K562 (cell line): Measurements from ENCODE around the gene KRT72. TPM values are rescaled to one million over a fixed set of nuclear protein-coding genes. Genes with fewer than 3 reads are reported as not detected.

Experiments used
- DPF2 ChIP-seq: fragments of 450-650 bp; IDR thresholded peaks from 2 replicates; pipeline ENCODE4 v1.6.1; 2016
- E2F5 ChIP-seq: sonication (generic); formaldehyde crosslinking; IDR thresholded peaks from 2 replicates; pipeline ENCODE4 v1.8.0; 2022; ENCODE audit warnings: mild to moderate bottlenecking, missing genetic modification reagents
- GTF2A2 ChIP-seq: IDR thresholded peaks from 2 replicates; pipeline ENCODE4 v1.6.1; 2016; ENCODE audit warnings: mild to moderate bottlenecking, missing genetic modification characterization, missing compliant biosample characterization
- GTF2B ChIP-seq: IDR thresholded peaks from 2 replicates; pipeline ENCODE4 v1.6.1; 2011; ENCODE audit not compliant: insufficient read length; ENCODE audit errors: extremely low read depth
- MEF2A ChIP-seq: IDR thresholded peaks from 2 replicates; pipeline ENCODE4 v1.6.1; 2011; ENCODE audit warnings: low read depth, mild to moderate bottlenecking, low read length, moderate library complexity; ENCODE audit not compliant: control insufficient read depth
- MEIS2 ChIP-seq: fragments of 450-650 bp; IDR thresholded peaks from 2 replicates; pipeline ENCODE4 v1.6.1; 2014; ENCODE audit warnings: mild to moderate bottlenecking; ENCODE audit not compliant: partially characterized antibody
- NBN ChIP-seq: fragments of 450-650 bp; IDR thresholded peaks from 2 replicates; pipeline ENCODE4 v1.6.1; 2016; ENCODE audit warnings: low read depth, mild to moderate bottlenecking
- POU5F1 ChIP-seq: fragments of 150-350 bp; IDR thresholded peaks from 2 replicates; pipeline ENCODE4 v1.6.1; 2014; ENCODE audit warnings: borderline replicate concordance, low read length, low read depth, mild to moderate bottlenecking; ENCODE audit not compliant: partially characterized antibody
- PREB ChIP-seq: sonication (generic); formaldehyde crosslinking; IDR thresholded peaks from 2 replicates; pipeline ENCODE4 v1.8.1; 2023; ENCODE audit warnings: mild to moderate bottlenecking, missing genetic modification reagents
- TCF7L2 ChIP-seq: fragments of 150-350 bp; IDR thresholded peaks from 2 replicates; pipeline ENCODE4 v1.6.1; 2016; ENCODE audit warnings: low read depth, mild to moderate bottlenecking, low read length, moderate library complexity
- ZBTB11 ChIP-seq, 3 experiments: fragments of 200-800 bp in 1 of 3; fragments of 250-450 bp in 1 of 3; fragments of 450-650 bp in 1 of 3; sonication (Bioruptor Pico) in 1 of 3; sonication (Bioruptor generic) in 1 of 3; formaldehyde crosslinking in 1 of 3; IDR thresholded peaks; 2 replicates each; pipeline versions ENCODE4 v1.6.1 to v1.8.0; 2016 to 2022; ENCODE audit warnings: mild to moderate bottlenecking in 2 of 3, missing genetic modification characterization in 2 of 3, missing compliant biosample characterization in 1 of 3, moderate library complexity in 1 of 3
- ZBTB9 ChIP-seq: fragments of 450-650 bp; formaldehyde crosslinking; IDR thresholded peaks from 2 replicates; pipeline ENCODE4 v1.4.0; 2020; ENCODE audit warnings: mild to moderate bottlenecking, moderate library complexity
- ZNF24 ChIP-seq: fragments of 450-650 bp; IDR thresholded peaks from 2 replicates; pipeline ENCODE4 v1.6.1; 2016
- ZNF384 ChIP-seq: IDR thresholded peaks from 2 replicates; pipeline ENCODE4 v1.6.1; 2012; ENCODE audit warnings: low read depth, low read length, improper control_type of control experiment
- ZNF639 ChIP-seq, 2 experiments: fragments of 200-800 bp in 1 of 2; sonication (Bioruptor generic) in 1 of 2; sonication (generic) in 1 of 2; formaldehyde crosslinking in 1 of 2; IDR thresholded peaks in 1 of 2; conservative IDR thresholded peaks in 1 of 2; 2 replicates each; pipeline versions ENCODE4 v1.5.0 to v1.6.1; 2016 to 2020; ENCODE audit warnings: missing compliant biosample characterization in 1 of 2, missing genetic modification characterization in 1 of 2, missing genetic modification reagents in 1 of 2
- polyA plus RNA-seq, 8 experiments: library from polyadenylated mRNA; depleted of rRNA in 4 of 8; stranded (reverse) in 5 of 8; unstranded in 3 of 8; fragments of >200 nt; fragmentation: Nextera tagmentation in 2 of 8; fragmentation: Illumina TruSeq in 1 of 8; extraction: Ambion mirVana in 2 of 8; extraction: Trizol in 1 of 8; gene quantifications; 2 replicates each; pipeline versions ENCODE4 v1.2.1 to v1.2.3, GENCODE V29; 2011 to 2014; ENCODE audit warnings: inconsistent platforms in 1 of 8, missing spikeins in 1 of 8
- total RNA-seq, 7 experiments: library from RNA; depleted of rRNA in 6 of 7; stranded (reverse); fragments of >200 nt in 6 of 7; fragmentation: Illumina TruSeq in 2 of 7; extraction: Trizol in 2 of 7; gene quantifications; 2 replicates each; pipeline versions ENCODE4 v1.2.1 to v1.2.3, GENCODE V29; 2011 to 2021; ENCODE audit warnings: low replicate concordance in 1 of 7

KRT72 gene
- total and polyA plus RNA-seq, 9 of the 15 experiments (the other 6 are each of a cell fraction or from before 2014, with no cell fraction given), result not detected

- no peak for TF ChIP-seq MEIS2
- TF ChIP-seq PREB (CRISPR knock-in tag), result no peak
- no peak for TF ChIP-seq E2F5 (CRISPR knock-in tag)
- TF ChIP-seq GTF2A2, result no peak
- TF ChIP-seq DPF2, result peak; percentile 63
- TF ChIP-seq TCF7L2, result no peak
- TF ChIP-seq MEF2A, result no peak
- no peak for TF ChIP-seq ZNF24
- TF ChIP-seq POU5F1, result no peak
- TF ChIP-seq ZNF384, result no peak
- no peak for TF ChIP-seq GTF2B
- TF ChIP-seq ZBTB11 (CRISPR knock-in tag; IDR thresholded peaks at IDR 0.05), result no peak
- TF ChIP-seq NBN, result no peak
- no peak for TF ChIP-seq ZBTB9 (CRISPR knock-in tag)
- 0 out of 4 replicates have a peak, but pooled peaks of 1 of the 2 experiments have one; percentile 38 for TF ChIP-seq ZNF639 (CRISPR knock-in tag; conservative IDR thresholded peaks at IDR 0.05 in 1 of 2, IDR thresholded peaks at IDR 0.05 in 1 of 2)
These were observed 44.0 kb upstream of the KRT72 start (continued) for GRCh38 chr12:52645120-52645761.
